Measurements from ENCODE around the gene ITPK1. TPM values are rescaled to one million over a fixed set of nuclear protein-coding genes. Genes with fewer than 3 reads are reported as not detected.

Gene ITPK1
- total and polyA plus RNA-seq, 12 donors, result 47.1 to 152 (median 92.7) TPM

- peak overlapping the region in 7 of 10 donors; percentile 25 to 70 (median 66) for H3K27ac ChIP-seq
- DNase-seq (no peak), ATAC-seq (peak in 1 of 8 donors; percentile 20)
- no peaks in the 10 kb centered on the region for H3K27me3 ChIP-seq
- H3K4me3 ChIP-seq, result no peak overlapping the region
- no peaks in the 10 kb centered on the region for H3K9me3 ChIP-seq
- WGBS, 2 donors, result 57 to 60% methylated on average over 6 of the region's 6 CpGs
- H3K4me1 ChIP-seq, result peaks cover 9 to 71% (median 42%) of the 10 kb centered on the region in 9 donors
- H3K36me3 ChIP-seq, result peaks cover 0 to 56% (median 0%) of the 10 kb centered on the region in 9 donors
- TF ChIP-seq CTCF (IDR thresholded peaks at IDR 0.05), result no peak
- intact Hi-C loops (cut with DNase I), result loop anchor here in 6 of 10 donors (5.0 kb wide), 4 partner anchors 82 to 187 kb away; no protein-coding TSS in a partner anchor
Observed at GRCh38 chr14:92950773-92951172, 165.0 kb downstream of the ITPK1 start.

- Histone ChIP-seq H3K4me3 (no peak overlapping the region), H3K27ac (peak overlapping the region in 8 of 10 donors; percentile 25 to 70 (median 53)), H3K4me1 (peaks cover 9 to 65% (median 40%) of the 10 kb centered on the region in 9 donors), H3K36me3 (peaks cover 0 to 61% (median 0%) of the 10 kb centered on the region in 9 donors), H3K9me3 (no peaks in the 10 kb centered on the region), H3K27me3 (no peaks in the 10 kb centered on the region)
- intact Hi-C loops (cut with DNase I), result loop anchor here in 6 of 10 donors (5.0 kb wide), 4 partner anchors 82 to 187 kb away; no protein-coding TSS in a partner anchor
- TF ChIP-seq CTCF (IDR thresholded peaks at IDR 0.05), result no peak
- 43 to 74% methylated on average over 7 of the region's 7 CpGs for WGBS, 2 donors
- DNase-seq (peak in 1 of 2 donors; percentile 30), ATAC-seq (peak in 7 of 8 donors; percentile 7 to 43 (median 32))
Observed at GRCh38 chr14:92950193-92950540, 165.6 kb downstream of the ITPK1 start.

DNA sequence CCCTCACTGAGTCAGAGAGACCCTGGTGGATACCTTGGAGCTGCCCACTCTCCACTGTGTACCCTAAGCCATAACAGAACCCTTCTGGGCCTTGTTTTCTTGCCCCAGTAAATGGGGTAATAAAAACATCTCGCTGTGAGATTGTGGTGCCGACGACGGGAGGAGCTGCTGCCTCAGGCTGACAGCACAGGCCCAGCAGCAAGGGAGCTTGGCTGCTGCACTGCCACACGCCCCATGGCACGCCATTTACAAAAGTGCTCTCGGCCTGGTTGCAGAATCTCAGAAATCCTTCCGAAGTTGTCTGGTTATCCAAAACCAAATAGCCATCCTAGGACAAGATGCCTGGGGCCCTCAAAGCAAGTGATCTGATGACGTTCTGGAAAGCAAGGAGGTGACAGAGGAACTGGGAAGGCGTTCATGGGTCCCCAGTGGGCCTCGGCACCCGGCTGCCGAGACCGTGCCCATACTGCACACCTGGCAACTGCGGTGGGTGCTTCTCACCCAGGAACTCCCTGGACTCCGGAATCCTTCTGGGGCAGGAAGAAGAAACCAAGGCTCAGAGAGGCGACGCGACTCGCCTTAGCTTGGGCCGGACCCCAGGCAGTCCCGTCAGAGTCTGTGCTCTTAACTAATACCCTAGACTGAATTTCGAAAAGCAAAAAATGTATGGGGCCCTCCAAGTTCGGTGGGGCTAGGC is 166.1 kb downstream of the ITPK1 start:
- peaks cover 0 to 66% (median 0%) of the 10 kb centered on the region in 9 donors for H3K36me3 ChIP-seq
- intact Hi-C loops (cut with DNase I), result loop anchor here in 6 of 10 donors (5.0 kb wide), 4 partner anchors 83 to 188 kb away; no protein-coding TSS in a partner anchor

DNA sequence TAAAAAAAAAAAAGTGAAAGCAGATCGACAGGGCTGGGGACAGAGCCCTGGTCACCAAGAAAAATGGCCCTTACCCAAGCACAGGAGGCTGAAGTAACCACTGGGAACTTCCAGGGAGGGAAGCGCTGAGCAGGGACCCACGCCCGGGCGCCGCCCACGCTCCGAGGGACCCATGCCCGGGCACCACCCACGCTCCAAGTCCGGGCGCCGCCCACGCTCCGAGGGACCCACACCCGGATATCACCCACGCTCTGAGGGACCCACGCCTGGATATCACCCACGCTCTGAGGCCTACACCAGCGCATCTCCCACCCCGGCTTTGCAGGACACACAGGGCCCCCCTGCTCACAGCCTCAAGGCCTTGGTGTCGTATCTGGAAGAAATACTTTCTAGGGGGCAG is 167.1 kb downstream of the ITPK1 start:
- Histone ChIP-seq H3K27me3 (no peaks in the 10 kb centered on the region), H3K27ac (no peak overlapping the region), H3K4me3 (no peak overlapping the region), H3K36me3 (peaks cover 0 to 72% (median 0%) of the 10 kb centered on the region in 9 donors), H3K9me3 (no peaks in the 10 kb centered on the region), H3K4me1 (peaks cover 8 to 52% (median 36%) of the 10 kb centered on the region in 9 donors)
- no peak for ATAC-seq
- intact Hi-C loops (cut with DNase I), result no loop called here
- no peak for DNase-seq
- no peak for TF ChIP-seq CTCF (IDR thresholded peaks at IDR 0.05)
- WGBS, 2 donors, result 92 to 93% methylated on average over 22 of the region's 22 CpGs

More for the DNA sequence above, 166.1 kb downstream of the ITPK1 start:
- WGBS, 2 donors, result 89 to 90% methylated on average over 24 of the region's 24 CpGs
- Histone ChIP-seq H3K27me3 (no peaks in the 10 kb centered on the region), H3K4me3 (no peak overlapping the region), H3K27ac (peak overlapping the region in 8 of 10 donors; percentile 25 to 70 (median 53)), H3K4me1 (peaks cover 9 to 60% (median 40%) of the 10 kb centered on the region in 9 donors), H3K9me3 (no peaks in the 10 kb centered on the region)
- TF ChIP-seq CTCF (IDR thresholded peaks at IDR 0.05), result no peak
- DNase-seq (no peak), ATAC-seq (no peak)

Measured in heart right ventricle (tissue), 16 donors.